MM.1S (cell line): ENCODE data around the gene CRTAC1.

Experiments used
- DNase-seq: peaks from one replicate; pipeline ENCODE4 v3.0.0-alpha.2; 2015
- H2AFZ ChIP-seq: fragments of 300-600 bp; sonication (generic); 2 replicates; pipeline ENCODE4 v1.6.0; 2016; ENCODE audit warnings: antibody characterized with exemption, low read length
- H3F3A ChIP-seq: fragments of 300-600 bp; sonication (generic); 2 replicates; pipeline ENCODE4 v1.6.1; 2016; ENCODE audit warnings: mild to moderate bottlenecking, antibody characterized with exemption, low read length, moderate library complexity, mixed read lengths; ENCODE audit not compliant: insufficient read depth
- H3K27ac ChIP-seq: fragments of 300-600 bp; sonication (generic); 2 replicates; pipeline ENCODE4 v1.5.1; 2016; ENCODE audit warnings: mild to moderate bottlenecking, low read length
- H3K27me3 ChIP-seq: fragments of 300-600 bp; sonication (generic); replicated peaks from 2 replicates; pipeline ENCODE4 v1.6.0; 2016; ENCODE audit warnings: low read length; ENCODE audit not compliant: insufficient read depth
- H3K36me3 ChIP-seq: fragments of 300-600 bp; sonication (generic); replicated peaks from 2 replicates; pipeline ENCODE4 v1.6.1; 2016; ENCODE audit warnings: mild to moderate bottlenecking, low read length, mixed read lengths; ENCODE audit not compliant: insufficient read depth
- H3K4me1 ChIP-seq: fragments of 300-600 bp; sonication (generic); 2 replicates; pipeline ENCODE4 v1.6.1; 2016; ENCODE audit warnings: low read length, mixed read lengths
- H3K4me2 ChIP-seq: fragments of 300-600 bp; sonication (generic); 2 replicates; pipeline ENCODE4 v1.6.0; 2016; ENCODE audit warnings: low read depth, low read length
- H3K4me3 ChIP-seq: fragments of 300-600 bp; sonication (generic); 2 replicates; pipeline ENCODE4 v1.5.1; 2016; ENCODE audit warnings: low read length, mixed read lengths
- H3K79me2 ChIP-seq: fragments of 300-600 bp; sonication (generic); 2 replicates; pipeline ENCODE4 v1.6.1; 2016; ENCODE audit warnings: mixed run types, low read length, mixed read lengths
- H3K9ac ChIP-seq: fragments of 300-600 bp; sonication (generic); 2 replicates; pipeline ENCODE4 v1.6.1; 2016; ENCODE audit warnings: low read length, mixed read lengths
- H3K9me2 ChIP-seq: fragments of 300-600 bp; sonication (generic); replicated peaks from 2 replicates; pipeline ENCODE4 v1.6.1; 2016; ENCODE audit warnings: mild to moderate bottlenecking, low read length, mixed read lengths; ENCODE audit not compliant: insufficient read depth
- H3K9me3 ChIP-seq: fragments of 300-600 bp; sonication (generic); replicated peaks from 2 replicates; pipeline ENCODE4 v1.6.1; 2016; ENCODE audit warnings: mild to moderate bottlenecking, low read length, mixed read lengths; ENCODE audit not compliant: insufficient read depth
- H4K20me1 ChIP-seq: fragments of 300-600 bp; sonication (generic); 2 replicates; pipeline ENCODE4 v1.6.1; 2016; ENCODE audit warnings: mild to moderate bottlenecking, low read length, moderate library complexity, mixed read lengths; ENCODE audit not compliant: insufficient read depth
- EZH2 ChIP-seq: fragments of 300-600 bp; sonication (generic); optimal IDR thresholded peaks from 2 replicates; pipeline ENCODE3; 2017; ENCODE audit warnings: low read depth, mild to moderate bottlenecking, antibody characterized with exemption, low read length, mixed read lengths
- EZH2phosphoT487 ChIP-seq: fragments of 300-600 bp; sonication (generic); IDR thresholded peaks from 2 replicates; pipeline ENCODE4 v1.6.1; 2018; ENCODE audit warnings: antibody characterized with exemption, low read length
- TF ChIP-seq, protein P1 (sequence below): fragments of 300-600 bp; sonication (generic); IDR thresholded peaks from 2 replicates; pipeline ENCODE4 v1.5.1; 2016; ENCODE audit warnings: antibody characterized with exemption, low read length, mixed read lengths

Gene CRTAC1

GRCh38 chr10:97928897-97929296, 101.5 kb downstream of the CRTAC1 start:
- H4K20me1 ChIP-seq, result no peaks in the 10 kb centered on the region

GRCh38 chr10:97927622-97928021, 102.8 kb downstream of the CRTAC1 start:
- H4K20me1 ChIP-seq, result no peaks in the 10 kb centered on the region
- no peaks in the 10 kb centered on the region for H3F3A ChIP-seq
- H3K9me2 ChIP-seq, result no peaks in the 10 kb centered on the region
- H3K9ac ChIP-seq, result no peak overlapping the region
- DNase-seq, result no peak
- no peaks in the 10 kb centered on the region for H3K36me3 ChIP-seq
- H3K4me1 ChIP-seq, result no peaks in the 10 kb centered on the region
- no peak overlapping the region for H3K27ac ChIP-seq
- H3K4me3 ChIP-seq, result no peak overlapping the region
- H3K9me3 ChIP-seq, result no peaks in the 10 kb centered on the region
- H3K27me3 ChIP-seq, result peaks cover 38% of the 10 kb centered on the region
- H2AFZ ChIP-seq, result no peak overlapping the region
- no peak for TF ChIP-seq EZH2
- no peak for TF ChIP-seq EZH2phosphoT487
- TF ChIP-seq, protein P1, sequence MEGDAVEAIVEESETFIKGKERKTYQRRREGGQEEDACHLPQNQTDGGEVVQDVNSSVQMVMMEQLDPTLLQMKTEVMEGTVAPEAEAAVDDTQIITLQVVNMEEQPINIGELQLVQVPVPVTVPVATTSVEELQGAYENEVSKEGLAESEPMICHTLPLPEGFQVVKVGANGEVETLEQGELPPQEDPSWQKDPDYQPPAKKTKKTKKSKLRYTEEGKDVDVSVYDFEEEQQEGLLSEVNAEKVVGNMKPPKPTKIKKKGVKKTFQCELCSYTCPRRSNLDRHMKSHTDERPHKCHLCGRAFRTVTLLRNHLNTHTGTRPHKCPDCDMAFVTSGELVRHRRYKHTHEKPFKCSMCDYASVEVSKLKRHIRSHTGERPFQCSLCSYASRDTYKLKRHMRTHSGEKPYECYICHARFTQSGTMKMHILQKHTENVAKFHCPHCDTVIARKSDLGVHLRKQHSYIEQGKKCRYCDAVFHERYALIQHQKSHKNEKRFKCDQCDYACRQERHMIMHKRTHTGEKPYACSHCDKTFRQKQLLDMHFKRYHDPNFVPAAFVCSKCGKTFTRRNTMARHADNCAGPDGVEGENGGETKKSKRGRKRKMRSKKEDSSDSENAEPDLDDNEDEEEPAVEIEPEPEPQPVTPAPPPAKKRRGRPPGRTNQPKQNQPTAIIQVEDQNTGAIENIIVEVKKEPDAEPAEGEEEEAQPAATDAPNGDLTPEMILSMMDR, result no peak
- H3K4me2 ChIP-seq, result no peak overlapping the region
- H3K79me2 ChIP-seq, result no peaks in the 10 kb centered on the region

More at GRCh38 chr10:97928897-97929296, 101.5 kb downstream of the CRTAC1 start:
- Histone ChIP-seq H3K4me2 (no peak overlapping the region), H3F3A (no peaks in the 10 kb centered on the region), H3K4me3 (no peak overlapping the region), H3K27me3 (peaks cover 38% of the 10 kb centered on the region), H2AFZ (no peak overlapping the region), H3K36me3 (no peaks in the 10 kb centered on the region), H3K9ac (no peak overlapping the region), H3K27ac (no peak overlapping the region), H3K4me1 (no peaks in the 10 kb centered on the region), H3K79me2 (no peaks in the 10 kb centered on the region), H3K9me2 (no peaks in the 10 kb centered on the region), H3K9me3 (no peaks in the 10 kb centered on the region)
- TF ChIP-seq, protein P1, result no peak
- TF ChIP-seq EZH2phosphoT487 (no peak), EZH2 (no peak)
- no peak for DNase-seq

DNA sequence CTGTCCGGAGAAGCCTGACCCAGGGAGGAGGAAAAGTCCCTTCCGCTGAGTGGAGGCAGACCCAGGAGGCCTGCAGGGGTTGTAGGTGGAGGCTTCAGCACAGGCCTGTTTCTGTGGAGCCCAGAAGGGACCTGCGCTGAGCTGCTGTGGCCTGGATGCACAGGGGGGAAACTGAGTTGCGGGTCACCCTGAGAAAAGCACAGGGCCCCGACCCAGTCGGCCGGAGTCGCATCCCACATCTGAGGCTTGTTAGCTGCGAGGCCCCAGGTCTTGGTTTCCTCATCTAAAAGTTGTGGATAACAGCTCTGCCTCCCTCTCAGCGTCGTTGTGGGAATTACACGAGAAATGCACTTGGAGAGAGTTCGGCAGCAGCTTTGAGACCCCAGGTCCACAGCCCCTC, 104.4 kb downstream of the CRTAC1 start:
- H2AFZ ChIP-seq, result no peak overlapping the region
- H3K27me3 ChIP-seq, result peaks cover 34% of the 10 kb centered on the region
- DNase-seq, result no peak
- H3K4me1 ChIP-seq, result no peaks in the 10 kb centered on the region
- H3K4me2 ChIP-seq, result no peak overlapping the region
- no peaks in the 10 kb centered on the region for H3K36me3 ChIP-seq
- no peak for TF ChIP-seq EZH2phosphoT487
- TF ChIP-seq, protein P1, result no peak
- no peak for TF ChIP-seq EZH2
- H3K4me3 ChIP-seq, result no peak overlapping the region
- no peaks in the 10 kb centered on the region for H3K79me2 ChIP-seq
- no peak overlapping the region for H3K27ac ChIP-seq
- no peaks in the 10 kb centered on the region for H3F3A ChIP-seq
- H4K20me1 ChIP-seq, result no peaks in the 10 kb centered on the region
- no peak overlapping the region for H3K9ac ChIP-seq
- no peaks in the 10 kb centered on the region for H3K9me2 ChIP-seq
- no peaks in the 10 kb centered on the region for H3K9me3 ChIP-seq
